Measurements from ENCODE around the gene PPM1L.

PPM1L gene

DNA sequence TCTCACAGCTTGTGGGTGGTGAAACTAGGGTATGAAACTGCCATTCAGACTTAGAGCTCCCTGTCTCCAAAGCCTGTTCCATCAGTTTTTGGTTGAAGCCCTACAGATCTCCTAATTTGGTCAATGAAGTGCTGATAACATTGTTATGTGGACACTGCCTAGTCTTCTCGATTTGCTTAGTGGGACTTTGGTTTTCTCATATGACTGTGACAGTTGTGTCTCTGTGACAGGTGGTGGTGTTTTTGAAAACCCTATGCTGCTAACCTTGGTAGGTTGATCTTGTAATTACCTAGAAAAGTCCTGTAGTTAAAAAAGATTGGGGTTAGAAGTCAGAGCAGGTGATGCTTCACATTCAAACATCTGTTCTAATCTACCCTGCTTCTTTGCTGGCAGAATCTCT is 9.2 kb downstream of the PPM1L start:
- no peak for DNase-seq

GRCh38 chr3:160768031-160768430 is 12.0 kb downstream of the PPM1L start:
- DNase-seq, result no peak

GRCh38 chr3:160768918-160769317 is 12.9 kb downstream of the PPM1L start:
- no peak for DNase-seq

DNA sequence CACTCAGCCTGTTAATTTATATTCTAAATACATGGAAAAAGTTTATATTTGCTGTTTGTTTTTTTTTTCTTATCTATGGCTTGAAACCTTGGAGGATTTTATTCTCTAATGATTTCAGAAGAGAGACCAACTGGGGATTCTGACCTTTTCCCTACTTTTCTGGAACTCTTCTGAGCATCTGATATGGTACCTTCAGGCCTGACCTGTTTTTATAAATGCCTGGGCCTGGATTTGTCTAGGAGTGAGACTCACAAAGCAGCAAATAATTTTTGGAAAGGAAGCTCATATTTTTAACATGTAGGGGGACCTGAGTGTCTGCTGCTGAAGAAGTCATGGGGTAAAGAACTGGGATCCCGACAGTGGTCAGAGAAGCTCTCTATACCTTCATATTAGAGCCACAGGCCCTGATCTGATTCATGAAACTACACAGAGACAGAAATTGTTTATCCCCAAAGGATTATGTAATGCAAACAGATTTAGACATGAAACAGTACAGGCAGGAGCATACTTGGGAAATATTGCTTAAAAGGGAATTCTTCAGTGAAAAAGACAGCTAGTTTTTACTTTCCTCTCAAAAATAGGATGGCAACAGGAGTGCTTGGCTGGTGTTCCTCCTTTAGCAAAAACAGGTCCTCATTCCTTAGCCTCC is 15.9 kb downstream of the PPM1L start:
- DNase-seq, result no peak

DNA sequence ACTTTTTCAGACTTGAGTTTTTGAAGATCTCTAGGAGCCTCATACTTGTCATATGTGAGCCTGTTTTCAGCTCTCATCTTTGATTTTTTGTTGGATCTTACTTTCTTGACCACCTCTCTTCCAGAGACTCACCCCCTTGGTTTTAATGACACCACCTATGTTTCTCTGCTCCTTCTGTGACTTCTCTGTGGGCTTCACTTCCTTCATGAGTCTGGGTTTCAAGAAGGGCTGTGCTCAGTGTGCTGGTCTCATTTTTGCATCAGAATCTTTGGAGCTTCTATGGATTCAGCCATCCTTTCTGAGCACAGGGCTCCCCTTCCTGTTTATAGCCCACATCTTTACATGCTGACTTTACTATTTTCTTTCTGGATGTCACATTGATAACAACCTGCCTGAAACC is 17.7 kb downstream of the PPM1L start:
- no peak for DNase-seq

GRCh38 chr3:160774172-160774571 is 18.1 kb downstream of the PPM1L start:
- no peak for DNase-seq

GRCh38 chr3:160778480-160778879 is 22.4 kb downstream of the PPM1L start:
- no peak for DNase-seq

DNA sequence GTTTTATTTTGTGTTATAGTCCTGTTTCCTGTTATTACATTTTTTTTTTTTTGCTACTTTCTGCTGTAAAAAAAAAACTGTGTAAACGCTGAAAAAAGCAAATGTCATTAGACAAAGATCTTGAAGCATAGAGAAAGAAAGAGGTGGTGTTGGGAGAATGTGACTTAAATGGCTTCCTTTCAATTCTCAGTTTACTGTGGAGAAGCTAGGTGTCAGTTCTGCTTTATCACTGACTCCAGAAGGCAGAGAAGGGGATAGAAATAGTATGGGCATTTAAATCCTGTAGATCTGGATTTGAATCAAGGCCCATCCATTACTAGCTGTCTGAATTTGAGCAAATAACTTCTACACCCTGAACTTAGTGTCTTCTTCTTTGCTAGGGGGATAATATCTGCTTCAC is 23.0 kb downstream of the PPM1L start:
- DNase-seq, result no peak

DNA sequence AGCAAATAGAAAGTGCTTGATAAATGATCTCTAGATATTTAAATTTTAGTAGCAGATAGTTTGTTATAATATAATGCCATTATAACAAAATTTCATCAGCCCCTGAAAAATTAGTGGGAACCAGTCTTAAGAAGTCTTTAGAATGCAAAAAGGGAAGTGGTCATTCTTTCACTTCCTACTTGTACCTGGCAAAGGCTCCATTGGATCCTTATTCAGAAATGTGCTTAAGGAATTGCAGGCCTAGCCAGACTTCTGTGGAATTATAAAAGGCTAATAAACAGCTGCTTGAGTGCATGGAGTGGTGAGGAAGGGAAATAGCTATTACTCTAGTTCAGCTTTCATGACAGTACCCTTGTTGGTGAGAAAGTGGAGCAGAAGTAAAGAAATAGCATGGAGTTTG is 24.2 kb downstream of the PPM1L start:
- no peak for DNase-seq

GRCh38 chr3:160781402-160781801 is 25.4 kb downstream of the PPM1L start:
- no peak for DNase-seq

DNA sequence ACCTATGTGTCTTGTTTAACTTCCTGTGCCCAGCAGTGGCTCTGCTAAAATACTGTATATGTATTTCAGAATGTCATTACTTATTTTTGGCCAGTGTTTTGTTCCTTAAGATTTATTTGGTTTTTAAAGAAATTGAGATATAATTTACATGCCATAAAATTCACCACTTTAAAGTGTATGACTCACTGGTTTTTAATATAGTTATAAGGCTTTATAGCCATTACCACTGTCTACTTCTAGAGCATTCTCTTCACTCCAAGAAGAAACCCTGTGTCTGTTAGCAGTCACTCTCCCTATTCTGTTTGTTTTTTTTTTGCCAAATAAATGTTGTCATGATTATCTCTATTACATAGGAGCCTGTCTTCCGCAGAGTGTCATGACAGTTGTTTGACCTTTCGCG is 25.8 kb downstream of the PPM1L start:
- DNase-seq, result no peak

GRCh38 chr3:160784853-160785252 is 28.8 kb downstream of the PPM1L start:
- no peak for DNase-seq

GRCh38 chr3:160790726-160791125 is 34.7 kb downstream of the PPM1L start:
- DNase-seq, result no peak

GRCh38 chr3:160792540-160792939 is 36.5 kb downstream of the PPM1L start:
- DNase-seq, result no peak

DNA sequence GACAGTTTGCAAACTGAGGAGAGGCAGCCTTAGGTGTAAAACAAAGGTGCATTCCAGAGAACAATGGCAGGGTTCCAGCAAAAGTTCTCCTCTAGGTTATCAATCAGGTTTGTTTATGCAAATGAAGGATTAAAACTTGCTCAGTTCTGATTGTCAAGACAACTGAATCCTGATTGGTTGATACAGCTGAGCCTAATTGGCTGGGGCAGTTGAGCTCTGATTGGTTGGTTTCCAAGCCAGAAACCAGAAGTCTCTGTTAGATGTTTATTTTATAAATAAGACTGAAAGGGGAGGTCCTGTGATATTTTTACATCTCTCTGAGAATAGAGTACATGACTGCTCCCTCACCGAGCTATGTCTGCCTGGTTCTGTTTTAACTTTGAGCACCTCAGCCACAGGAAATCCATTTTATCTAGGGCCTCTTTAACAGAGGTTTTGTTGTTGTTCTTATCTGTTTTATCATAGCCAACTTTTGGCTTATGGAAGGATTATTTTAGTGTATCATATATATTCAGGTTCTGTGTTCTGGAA is 37.8 kb downstream of the PPM1L start:
- DNase-seq, result no peak

GRCh38 chr3:160796089-160796812 is 40.2 kb downstream of the PPM1L start:
- DNase-seq, result no peak

DNA sequence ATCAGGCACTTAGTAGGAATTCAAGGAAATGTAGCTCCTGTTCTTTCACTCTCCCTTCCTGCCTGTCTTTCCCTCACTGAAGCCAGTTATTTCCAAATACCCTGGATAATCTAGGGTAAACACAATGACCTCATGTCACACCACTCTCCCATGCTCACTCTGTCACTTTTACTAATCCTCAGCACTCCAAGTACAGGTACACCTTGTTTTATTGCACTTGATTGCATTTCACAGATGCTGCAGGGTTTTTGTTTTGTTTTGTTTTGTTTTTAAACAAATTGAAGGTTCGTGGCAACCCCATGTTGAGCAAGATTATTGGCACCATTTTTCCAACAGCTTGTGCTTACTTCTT is 40.8 kb downstream of the PPM1L start:
- DNase-seq, result no peak

DNA sequence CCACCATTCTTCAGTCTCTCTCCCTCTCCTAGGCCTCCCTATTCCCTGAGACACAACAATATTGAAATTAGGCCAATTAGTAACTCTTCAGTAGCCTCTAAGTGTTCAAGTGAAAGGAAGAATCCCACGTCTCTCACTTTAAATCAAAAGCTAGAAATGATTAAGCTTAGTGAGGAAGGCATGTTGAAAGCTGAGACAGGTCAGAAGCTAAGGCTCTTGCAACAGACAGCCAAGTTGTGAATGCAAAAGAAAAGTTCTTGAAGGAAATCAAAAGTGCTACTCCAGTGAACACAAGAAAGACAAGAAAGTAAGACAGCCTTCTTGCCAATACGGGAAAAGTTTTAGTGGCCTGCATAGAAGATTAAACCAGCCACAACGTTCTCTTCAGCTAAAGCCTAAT is 41.3 kb downstream of the PPM1L start:
- no peak for DNase-seq

GRCh38 chr3:160801386-160802118 is 45.5 kb downstream of the PPM1L start:
- no peak for DNase-seq

DNA sequence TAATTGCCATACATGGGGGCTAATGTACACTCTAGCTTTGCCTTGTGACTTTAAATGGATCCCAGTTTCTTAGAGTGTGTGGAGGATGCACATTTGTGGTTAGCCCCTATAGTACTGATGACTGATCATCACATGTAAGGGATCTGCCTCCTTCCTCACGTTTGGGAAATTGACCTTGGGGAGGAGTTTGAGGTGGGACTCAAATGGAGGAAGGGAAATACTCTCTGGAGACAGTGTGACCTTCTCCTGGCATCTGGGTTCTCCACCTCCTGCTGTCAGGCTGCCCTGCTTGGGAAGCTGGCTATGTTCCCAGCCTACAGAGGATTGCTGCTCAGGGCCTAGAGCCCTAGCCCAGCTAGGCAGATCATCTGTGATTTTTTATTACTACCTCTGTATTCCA is 48.7 kb downstream of the PPM1L start:
- DNase-seq, result no peak

DNA sequence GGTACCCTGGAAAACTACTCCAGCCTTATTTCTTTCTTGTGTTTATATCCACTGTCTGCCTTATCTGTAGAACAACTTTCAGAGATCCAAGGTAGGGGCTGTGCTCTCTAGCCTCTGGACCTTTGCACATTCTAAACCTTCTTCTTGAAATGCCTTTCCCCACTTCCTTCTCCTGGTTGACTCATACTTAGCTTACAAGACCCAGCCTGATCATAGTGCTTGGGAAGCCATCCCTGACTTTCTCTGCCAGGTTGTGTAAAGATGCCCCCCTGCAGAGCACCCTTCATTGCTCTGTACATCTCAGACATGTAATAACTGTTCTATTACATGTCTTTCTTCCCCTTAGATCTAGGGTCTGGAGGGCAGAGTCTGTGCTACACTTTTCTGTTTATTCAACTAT is 50.1 kb downstream of the PPM1L start:
- DNase-seq, result no peak

DNA sequence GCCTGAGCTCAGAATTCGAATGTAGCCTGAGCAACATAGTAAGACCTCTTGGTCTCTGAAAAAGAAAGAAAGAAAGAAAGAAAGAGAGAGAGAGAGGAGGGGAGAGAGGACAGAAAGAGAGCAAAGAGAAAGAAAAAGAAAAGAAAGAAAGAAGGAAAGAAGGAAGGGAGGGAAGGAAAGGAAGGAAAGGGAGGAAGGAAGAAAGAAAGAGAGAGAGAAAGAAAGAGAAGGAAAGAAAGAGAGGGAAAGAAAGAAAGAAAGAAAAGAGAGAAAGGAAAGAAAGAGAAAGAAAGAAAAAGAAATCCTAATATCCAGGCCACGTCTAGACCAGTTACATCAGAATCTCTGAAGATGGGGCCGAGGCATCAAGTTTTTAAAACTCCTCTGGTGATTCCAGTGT is 50.7 kb downstream of the PPM1L start:
- no peak for DNase-seq

GRCh38 chr3:160808838-160809237 is 52.8 kb downstream of the PPM1L start:
- no peak for DNase-seq

GRCh38 chr3:160809453-160809852 is 53.4 kb downstream of the PPM1L start:
- no peak for DNase-seq

All from effector CD4-positive, alpha-beta T cell (primary cell).